ENCODE results near the gene NCR3LG1. TPM values are rescaled to one million over a fixed set of nuclear protein-coding genes. Genes with fewer than 3 reads are reported as not detected.

The NCR3LG1 gene
- total RNA-seq (0.64 and 0.75 TPM in 2 replicates), polyA plus RNA-seq (0.12 and 0.29 TPM in 2 replicates), polyA minus RNA-seq (0.26 and 0.93 TPM in 2 replicates)
- total RNA-seq (2013) = 0.21 TPM

- Histone ChIP-seq H2AFZ (ENCODE audit: insufficient read depth, low read depth, low read length, poor library complexity, severe bottlenecking) (peak within 1 kb of the TSS; percentile 86), H3K79me2 (ENCODE audit: control insufficient read depth, insufficient read depth, low read length) (no peaks in the 10 kb centered on the region), H3K4me3 (ENCODE audit: control extremely low read depth in 1 of 5, extremely low read depth in 1 of 5, insufficient read depth in 1 of 5, low read depth in 2 of 5, low read length in 4 of 5) (peak within 1 kb of the TSS; percentile 51 to 78 (median 62)), H3K9me3 (ENCODE audit: control extremely low read depth in 1 of 3, control insufficient read depth in 2 of 3, insufficient read depth in 1 of 3, low read length in 2 of 3) (peaks cover 0 to 22% (median 1%) of the 10 kb centered on the region in 3 donors), H3K4me1 (ENCODE audit: control insufficient read depth in 2 of 2, insufficient read depth in 2 of 2, low read length in 2 of 2) (peaks cover 29 to 34% of the 10 kb centered on the region in 2 donors), H3K4me2 (replicated peaks; ENCODE audit: low read depth, low read length, poor library complexity, severe bottlenecking) (peak within 1 kb of the TSS; percentile 99), H3K36me3 (replicated peaks in 1 of 2; ENCODE audit: control extremely low read depth in 1 of 2, control insufficient read depth in 1 of 2, extremely low read depth in 1 of 2, insufficient read depth in 2 of 2, low read length in 1 of 2) (no peaks in the 10 kb centered on the region), H4K20me1 (ENCODE audit: control insufficient read depth, insufficient read depth, low read length, poor library complexity, severe bottlenecking) (no peaks in the 10 kb centered on the region), H3K27ac (ENCODE audit: low read length in 2 of 2) (no peak within 1 kb of the TSS), H3K27me3 (replicated peaks in 1 of 4; ENCODE audit: control extremely low read depth in 1 of 4, control insufficient read depth in 3 of 4, insufficient read depth in 4 of 4, low read length in 3 of 4) (peaks cover 0 to 34% (median 21%) of the 10 kb centered on the region in 4 experiments), H3K9ac (ENCODE audit: low read length) (peak within 1 kb of the TSS; percentile 78)
- intact Hi-C loops (cut with micrococcal nuclease) = loop anchor here (2.0 to 10.0 kb wide), 4 partner anchors 75 to 617 kb away; partner anchors contain the start of genes C11orf58, NUCB2 and RPS13
- under 1% methylated on average over 53 of the region's 61 CpGs for WGBS (ENCODE audit: insufficient coverage)
- Mint-ChIP-seq H3K27ac (peak within 1 kb of the TSS; percentile 76), H3K27me3 (peaks cover 37% of the 10 kb centered on the region), H3K4me1 (peaks cover 32% of the 10 kb centered on the region), H3K9me3 (ENCODE audit: insufficient read depth) (no peaks in the 10 kb centered on the region), H3K4me3 (peak within 1 kb of the TSS; percentile 95)
- TF ChIP-seq CTCF (IDR thresholded peaks at IDR 0.05) (no peak), EZH2 (IDR thresholded peaks at IDR 0.05; ENCODE audit: borderline replicate concordance, insufficient read depth, low read depth, low read length, poor library complexity, severe bottlenecking) (no peak)
- DNase-seq (peak; percentile 80), ATAC-seq (ENCODE audit: low read depth) (peak; percentile 52)
- ChIA-PET POLR2A (no interaction called here), CTCF (interaction anchor here (0.7 kb wide), 1 partner anchor 1703 kb away, joined by 3 read pairs; no protein-coding TSS in a partner anchor)
These were observed at the start of gene NCR3LG1 for GRCh38 chr11:17351510-17352176. Gene NCR3LG1 (plus strand): TSS chr11:17351800. CDS start chr11:17351970, 170 bp downstream.
